ENCODE results near the gene CCKAR.

Gene CCKAR

DNA sequence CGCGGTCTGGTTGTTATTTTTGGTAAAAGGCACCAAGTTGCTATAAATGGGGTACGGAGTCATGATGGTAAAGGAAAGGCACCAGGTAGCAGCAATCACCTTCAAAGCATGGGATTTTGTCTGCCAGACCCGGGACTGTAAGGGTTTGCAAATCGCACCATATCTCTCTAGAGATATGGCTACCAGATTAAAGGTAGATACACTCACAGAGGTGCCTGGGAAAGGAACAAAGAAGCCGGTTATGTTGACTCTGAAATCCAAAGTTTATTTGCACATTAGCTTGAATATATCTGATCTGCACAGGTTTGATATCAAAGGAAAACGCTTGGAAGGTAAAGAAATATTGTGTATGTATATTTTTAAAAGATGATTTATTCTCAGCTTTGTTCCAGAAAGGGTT lies 4.6 kb downstream of the CCKAR start:
- no peak overlapping the region for H3K4me2 ChIP-seq (ENCODE audit: low read length)
- H3K4me1 ChIP-seq (ENCODE audit: control insufficient read depth, insufficient read depth, low read length): peaks cover 13% of the 10 kb centered on the region
- H3K27me3 ChIP-seq (ENCODE audit: control insufficient read depth, insufficient read depth, low read length): peaks cover 10% of the 10 kb centered on the region
- no peak overlapping the region for H3K9ac ChIP-seq (ENCODE audit: low read depth, low read length)
- H3K36me3 ChIP-seq (ENCODE audit: insufficient read depth, low read length): no peaks in the 10 kb centered on the region
- H3K4me3 ChIP-seq (ENCODE audit: low read length): no peak overlapping the region
- no peaks in the 10 kb centered on the region for H3K9me3 ChIP-seq (replicated peaks; ENCODE audit: low read length)

DNA sequence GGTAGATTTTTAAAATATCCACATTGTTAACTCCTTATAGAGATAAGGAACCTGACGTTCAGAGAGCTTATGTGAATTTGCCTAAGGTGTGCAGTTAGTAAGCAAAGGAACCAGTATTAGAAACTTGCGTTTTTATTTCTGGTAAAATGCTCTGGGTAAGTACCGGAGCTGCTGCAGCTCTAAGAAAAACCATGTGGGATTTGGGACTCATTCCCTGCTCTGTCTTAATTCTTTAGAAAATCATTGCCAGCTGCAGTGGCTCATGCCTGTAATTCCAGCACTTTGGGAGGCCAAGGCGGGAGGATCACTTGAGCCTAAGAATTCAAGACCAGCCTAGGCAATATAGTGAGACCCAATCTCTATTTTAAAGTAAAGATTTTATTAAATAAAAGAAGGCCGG lies 5.8 kb downstream of the CCKAR start:
- H3K4me3 ChIP-seq (ENCODE audit: low read length): no peak overlapping the region

DNA sequence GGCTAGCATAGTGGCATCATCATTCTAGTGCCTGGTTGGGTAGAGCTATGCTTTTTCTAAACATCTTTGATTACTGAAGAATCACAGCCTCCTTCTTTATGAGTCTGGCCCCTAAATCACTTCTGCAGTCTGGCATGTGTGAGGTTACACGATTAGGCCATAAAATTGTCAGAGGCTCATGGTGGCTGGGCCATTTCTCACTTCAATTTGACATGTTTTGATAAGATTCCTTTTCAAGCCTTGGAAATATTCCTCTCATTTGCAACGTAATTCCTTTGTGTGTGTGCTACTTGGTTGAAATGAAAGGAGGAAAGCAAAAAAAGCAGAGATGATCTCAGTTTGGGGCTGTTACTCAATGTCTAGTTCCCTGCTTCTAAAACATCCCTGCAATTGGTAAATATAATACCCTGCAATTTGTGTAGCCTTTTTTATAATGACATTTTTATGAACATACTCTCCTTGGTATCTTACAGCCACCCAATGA lies 6.2 kb downstream of the CCKAR start:
- H3K9ac ChIP-seq (ENCODE audit: low read depth, low read length): no peak overlapping the region
- H3K4me2 ChIP-seq (ENCODE audit: low read length): no peak overlapping the region
- peaks cover 16% of the 10 kb centered on the region for H3K4me1 ChIP-seq (ENCODE audit: control insufficient read depth, insufficient read depth, low read length)
- H3K9me3 ChIP-seq (replicated peaks; ENCODE audit: low read length): no peaks in the 10 kb centered on the region
- H3K36me3 ChIP-seq (ENCODE audit: insufficient read depth, low read length): no peaks in the 10 kb centered on the region
- H3K4me3 ChIP-seq (ENCODE audit: low read length): no peak overlapping the region
- peaks cover 1% of the 10 kb centered on the region for H3K27me3 ChIP-seq (ENCODE audit: control insufficient read depth, insufficient read depth, low read length)

More for the DNA sequence above, 5.8 kb downstream of the CCKAR start:
- H3K27me3 ChIP-seq (ENCODE audit: control insufficient read depth, insufficient read depth, low read length): peaks cover 5% of the 10 kb centered on the region
- H3K9me3 ChIP-seq (replicated peaks; ENCODE audit: low read length): no peaks in the 10 kb centered on the region
- H3K36me3 ChIP-seq (ENCODE audit: insufficient read depth, low read length): no peaks in the 10 kb centered on the region
- H3K4me1 ChIP-seq (ENCODE audit: control insufficient read depth, insufficient read depth, low read length): peaks cover 14% of the 10 kb centered on the region
- no peak overlapping the region for H3K9ac ChIP-seq (ENCODE audit: low read depth, low read length)
- no peak overlapping the region for H3K4me2 ChIP-seq (ENCODE audit: low read length)

DNA sequence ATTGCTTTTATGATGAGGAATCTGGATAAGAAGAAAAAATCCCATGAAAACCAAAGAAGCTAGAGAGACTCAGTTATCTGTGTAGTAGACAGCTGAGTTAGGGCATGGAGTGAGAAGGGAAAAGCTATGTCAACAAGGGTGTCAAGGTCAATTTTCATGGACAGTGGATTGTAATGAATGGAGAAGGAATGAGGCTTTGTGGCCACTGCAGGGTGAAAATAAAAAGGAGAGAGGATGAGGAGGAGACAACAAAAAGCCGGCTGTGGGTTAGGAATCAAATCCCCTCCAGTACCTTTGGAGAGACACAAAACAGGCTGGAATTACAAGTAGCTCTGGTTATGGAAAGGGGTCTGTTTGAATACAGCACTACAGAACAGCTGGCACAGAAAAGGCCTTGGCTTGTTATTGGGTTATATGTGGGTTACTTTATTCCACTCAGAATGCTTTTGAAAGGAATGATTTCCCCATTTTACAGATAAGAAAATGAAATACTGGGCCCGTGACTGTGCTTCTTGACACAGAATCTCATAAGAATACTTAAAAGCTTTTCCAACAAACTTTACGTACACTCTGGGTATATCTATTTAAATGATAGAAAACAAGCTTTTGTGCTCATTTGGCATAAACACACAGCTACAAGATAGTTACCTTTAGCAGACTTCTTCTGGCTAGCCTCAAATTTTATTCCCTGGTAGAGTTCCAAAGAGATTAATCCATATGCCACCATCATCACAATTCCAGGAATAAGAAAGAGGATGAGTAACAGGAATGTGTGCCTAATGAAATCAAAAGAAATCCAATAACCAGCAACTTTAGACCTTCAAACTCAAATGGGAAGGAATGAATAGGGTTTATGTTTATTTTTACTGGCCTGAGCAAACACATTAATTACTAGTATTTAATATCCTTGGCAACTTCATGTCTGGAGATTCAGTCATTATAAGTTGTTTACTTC lies 7.5 kb downstream of the CCKAR start:
- no peaks in the 10 kb centered on the region for H3K36me3 ChIP-seq (ENCODE audit: insufficient read depth, low read length)
- H3K27me3 ChIP-seq (ENCODE audit: control insufficient read depth, insufficient read depth, low read length): no peaks in the 10 kb centered on the region
- H3K9me3 ChIP-seq (replicated peaks; ENCODE audit: low read length): no peaks in the 10 kb centered on the region
- H3K4me3 ChIP-seq (ENCODE audit: low read length): no peak overlapping the region
- no peak overlapping the region for H3K4me2 ChIP-seq (ENCODE audit: low read length)
- no peak overlapping the region for H3K9ac ChIP-seq (ENCODE audit: low read depth, low read length)
- peaks cover 16% of the 10 kb centered on the region for H3K4me1 ChIP-seq (ENCODE audit: control insufficient read depth, insufficient read depth, low read length)

DNA sequence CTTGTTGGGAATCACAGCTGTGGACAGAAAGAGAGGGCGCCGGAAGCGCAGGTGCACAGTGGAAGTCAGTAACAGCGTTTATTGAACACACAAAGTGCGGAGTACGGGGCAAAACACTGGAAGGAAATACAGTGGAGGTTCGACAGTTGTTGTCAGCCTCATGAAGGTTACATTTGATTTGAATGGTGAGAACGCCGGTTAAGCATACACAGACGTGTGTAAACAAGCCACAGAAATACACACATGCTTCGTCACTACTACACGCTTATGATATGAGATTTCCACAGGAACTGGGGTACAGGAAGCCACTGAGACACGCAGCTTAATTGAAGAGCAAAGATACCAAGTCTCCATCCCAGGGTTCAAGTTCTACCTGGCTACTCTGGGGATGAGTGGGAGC lies 12.0 kb downstream of the CCKAR start:
- peaks cover 5% of the 10 kb centered on the region for H3K4me1 ChIP-seq (ENCODE audit: control insufficient read depth, insufficient read depth, low read length)
- H3K9ac ChIP-seq (ENCODE audit: low read depth, low read length): no peak overlapping the region
- no peaks in the 10 kb centered on the region for H3K36me3 ChIP-seq (ENCODE audit: insufficient read depth, low read length)
- H3K9me3 ChIP-seq (replicated peaks; ENCODE audit: low read length): no peaks in the 10 kb centered on the region
- H3K4me3 ChIP-seq (ENCODE audit: low read length): no peak overlapping the region
- H3K4me2 ChIP-seq (ENCODE audit: low read length): no peak overlapping the region
- no peaks in the 10 kb centered on the region for H3K27me3 ChIP-seq (ENCODE audit: control insufficient read depth, insufficient read depth, low read length)

DNA sequence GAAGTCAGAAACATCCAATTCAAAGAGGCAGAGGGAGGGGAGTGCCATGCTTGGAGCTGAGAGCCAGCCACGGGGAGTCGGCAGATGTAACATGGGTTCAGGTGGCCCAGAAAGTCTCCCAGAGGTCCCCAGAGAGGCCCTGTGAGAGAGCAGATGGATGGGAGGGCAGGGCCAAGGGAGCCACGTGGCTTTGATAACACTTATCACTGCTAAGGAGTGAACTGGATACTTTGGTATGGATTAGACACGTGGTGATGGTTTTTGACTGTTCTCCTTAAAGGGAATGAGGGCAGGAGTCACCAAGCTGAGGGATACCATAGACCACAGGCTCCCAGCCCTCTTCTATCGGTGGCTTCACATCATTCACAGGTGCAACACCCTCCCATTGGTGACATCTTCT lies 13.7 kb downstream of the CCKAR start:
- no peak overlapping the region for H3K4me2 ChIP-seq (ENCODE audit: low read length)
- H3K27me3 ChIP-seq (ENCODE audit: control insufficient read depth, insufficient read depth, low read length): no peaks in the 10 kb centered on the region
- H3K36me3 ChIP-seq (ENCODE audit: insufficient read depth, low read length): no peaks in the 10 kb centered on the region
- H3K4me1 ChIP-seq (ENCODE audit: control insufficient read depth, insufficient read depth, low read length): peaks cover 10% of the 10 kb centered on the region
- H3K9me3 ChIP-seq (replicated peaks; ENCODE audit: low read length): no peaks in the 10 kb centered on the region
- H3K4me3 ChIP-seq (ENCODE audit: low read length): no peak overlapping the region
- no peak overlapping the region for H3K9ac ChIP-seq (ENCODE audit: low read depth, low read length)

DNA sequence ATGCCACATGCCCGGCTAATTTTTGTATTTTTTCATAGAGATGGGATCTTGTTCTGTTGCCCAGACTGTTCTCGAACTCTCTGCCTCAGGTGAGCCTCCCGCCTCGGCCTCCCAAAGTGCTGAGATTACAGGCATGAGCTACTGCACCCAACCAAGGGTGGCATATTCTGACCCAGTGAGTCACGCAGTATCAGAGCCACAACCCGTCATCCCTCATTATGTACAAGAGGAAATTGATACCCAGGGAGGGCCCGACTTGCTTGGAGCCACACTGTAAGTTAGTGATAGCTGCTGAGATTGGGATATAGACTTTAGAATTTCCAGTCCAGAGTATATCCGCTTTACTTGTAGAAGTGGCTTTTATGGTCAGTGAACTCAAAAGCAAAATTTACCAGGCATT lies 14.6 kb downstream of the CCKAR start:
- Histone ChIP-seq H3K27me3 (ENCODE audit: control insufficient read depth, insufficient read depth, low read length) (no peaks in the 10 kb centered on the region), H3K9ac (ENCODE audit: low read depth, low read length) (no peak overlapping the region), H3K9me3 (replicated peaks; ENCODE audit: low read length) (no peaks in the 10 kb centered on the region), H3K4me2 (ENCODE audit: low read length) (no peak overlapping the region), H3K4me3 (ENCODE audit: low read length) (no peak overlapping the region), H3K4me1 (ENCODE audit: control insufficient read depth, insufficient read depth, low read length) (peaks cover 10% of the 10 kb centered on the region), H3K36me3 (ENCODE audit: insufficient read depth, low read length) (no peaks in the 10 kb centered on the region)

DNA sequence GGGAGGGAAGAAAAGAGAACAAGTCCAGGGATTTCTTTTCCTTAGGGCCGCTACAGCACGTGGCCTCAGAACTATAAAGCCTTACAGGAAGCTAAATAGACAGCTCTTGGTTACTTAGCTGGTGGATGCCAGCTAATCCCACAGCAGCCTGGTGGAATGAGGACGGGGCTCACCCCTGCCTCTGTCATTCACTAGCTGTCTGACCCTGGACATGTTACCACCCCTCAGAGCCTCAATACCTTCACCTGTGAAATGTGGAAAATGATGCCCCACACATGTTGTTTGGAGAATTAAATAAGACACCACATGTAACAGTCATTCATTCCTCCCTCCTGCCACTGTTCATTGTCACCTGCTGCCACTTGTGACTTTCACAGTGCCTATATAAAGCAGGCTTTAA lies 15.7 kb downstream of the CCKAR start:
- no peak overlapping the region for H3K4me2 ChIP-seq (ENCODE audit: low read length)
- no peak overlapping the region for H3K9ac ChIP-seq (ENCODE audit: low read depth, low read length)
- no peaks in the 10 kb centered on the region for H3K36me3 ChIP-seq (ENCODE audit: insufficient read depth, low read length)
- no peaks in the 10 kb centered on the region for H3K27me3 ChIP-seq (ENCODE audit: control insufficient read depth, insufficient read depth, low read length)
- no peaks in the 10 kb centered on the region for H3K9me3 ChIP-seq (replicated peaks; ENCODE audit: low read length)
- H3K4me3 ChIP-seq (ENCODE audit: low read length): no peak overlapping the region
- H3K4me1 ChIP-seq (ENCODE audit: control insufficient read depth, insufficient read depth, low read length): peaks cover 10% of the 10 kb centered on the region

DNA sequence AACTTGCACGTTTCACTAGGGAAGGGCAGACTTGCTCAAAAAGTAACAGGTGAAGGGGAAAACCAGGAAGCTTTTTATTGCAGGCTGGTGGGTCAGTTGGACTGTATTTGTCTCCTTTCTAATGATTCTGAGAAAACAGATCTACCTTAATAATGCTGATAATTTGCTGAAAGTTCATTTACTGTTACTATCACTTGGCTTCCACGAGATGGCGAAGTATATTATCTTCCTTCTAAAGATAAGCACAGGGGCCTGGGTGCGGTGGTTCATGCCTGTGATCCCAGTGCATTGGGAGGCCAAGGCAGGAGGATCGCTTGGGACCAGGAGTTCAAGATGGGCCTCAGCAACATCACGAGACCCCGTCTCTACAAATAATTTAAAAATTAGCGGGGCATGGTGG lies 16.4 kb downstream of the CCKAR start:
- H3K36me3 ChIP-seq (ENCODE audit: insufficient read depth, low read length): no peaks in the 10 kb centered on the region
- H3K9ac ChIP-seq (ENCODE audit: low read depth, low read length): no peak overlapping the region
- H3K4me1 ChIP-seq (ENCODE audit: control insufficient read depth, insufficient read depth, low read length): peaks cover 7% of the 10 kb centered on the region
- no peaks in the 10 kb centered on the region for H3K27me3 ChIP-seq (ENCODE audit: control insufficient read depth, insufficient read depth, low read length)
- H3K9me3 ChIP-seq (replicated peaks; ENCODE audit: low read length): no peaks in the 10 kb centered on the region
- no peak overlapping the region for H3K4me2 ChIP-seq (ENCODE audit: low read length)
- no peak overlapping the region for H3K4me3 ChIP-seq (ENCODE audit: low read length)

DNA sequence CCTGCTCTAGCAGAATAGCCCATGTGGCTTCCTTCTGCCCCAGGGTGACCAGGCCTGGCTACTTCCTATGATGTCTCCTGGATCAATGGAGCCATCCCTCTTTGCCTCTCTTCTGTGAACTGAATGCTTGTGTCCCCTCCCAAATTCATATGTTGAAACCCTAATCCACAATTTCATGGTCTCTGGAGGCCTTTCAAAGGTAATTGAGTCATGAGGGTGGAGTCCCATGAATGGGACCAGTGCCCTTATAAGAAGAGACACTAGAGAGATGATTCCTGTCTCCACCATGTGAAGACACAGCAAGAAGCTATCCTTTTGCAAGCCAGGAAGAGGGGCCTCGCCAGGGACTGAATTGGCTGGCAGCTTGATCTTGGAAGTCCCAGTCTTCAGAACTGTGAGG lies 18.4 kb downstream of the CCKAR start:
- Histone ChIP-seq H3K9ac (ENCODE audit: low read depth, low read length) (no peak overlapping the region), H3K36me3 (ENCODE audit: insufficient read depth, low read length) (no peaks in the 10 kb centered on the region), H3K4me2 (ENCODE audit: low read length) (no peak overlapping the region), H3K27me3 (ENCODE audit: control insufficient read depth, insufficient read depth, low read length) (no peaks in the 10 kb centered on the region), H3K4me3 (ENCODE audit: low read length) (no peak overlapping the region), H3K4me1 (ENCODE audit: control insufficient read depth, insufficient read depth, low read length) (peaks cover 7% of the 10 kb centered on the region), H3K9me3 (replicated peaks; ENCODE audit: low read length) (no peaks in the 10 kb centered on the region)

DNA sequence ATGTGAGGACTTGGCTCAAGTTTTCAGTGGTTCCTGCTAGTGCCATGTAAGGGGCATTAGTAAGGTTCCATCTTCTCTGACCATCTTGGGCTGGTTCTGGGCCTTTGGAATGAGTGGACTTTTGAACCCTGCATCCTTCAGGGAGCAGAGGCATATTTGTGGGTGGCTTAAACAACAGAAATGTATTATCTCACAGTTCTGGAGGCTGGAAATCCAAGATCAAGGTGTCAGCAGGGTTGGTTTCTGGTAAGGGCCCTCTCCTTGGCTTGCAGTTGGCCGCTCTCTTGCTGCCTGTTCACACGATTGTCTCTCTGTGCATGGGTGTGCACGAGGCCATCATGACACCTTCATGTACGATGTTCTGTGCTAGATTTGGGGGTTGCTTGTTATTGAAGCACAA lies 21.3 kb downstream of the CCKAR start:
- H3K9me3 ChIP-seq (replicated peaks; ENCODE audit: low read length): no peaks in the 10 kb centered on the region
- no peaks in the 10 kb centered on the region for H3K27me3 ChIP-seq (ENCODE audit: control insufficient read depth, insufficient read depth, low read length)
- peaks cover 7% of the 10 kb centered on the region for H3K4me1 ChIP-seq (ENCODE audit: control insufficient read depth, insufficient read depth, low read length)
- H3K4me3 ChIP-seq (ENCODE audit: low read length): no peak overlapping the region
- H3K4me2 ChIP-seq (ENCODE audit: low read length): no peak overlapping the region
- H3K36me3 ChIP-seq (ENCODE audit: insufficient read depth, low read length): no peaks in the 10 kb centered on the region
- H3K9ac ChIP-seq (ENCODE audit: low read depth, low read length): no peak overlapping the region
